ENCODE results near the gene SLC49A4.

- TF ChIP-seq AR (CRISPR knock-in tag; IDR thresholded peaks at IDR 0.05) (no peak), CTCF (IDR thresholded peaks at IDR 0.05) (no peak), MAX (CRISPR knock-in tag; IDR thresholded peaks at IDR 0.05) (no peak), NR1H2 (CRISPR knock-in tag; IDR thresholded peaks at IDR 0.05) (no peak), MYBL2 (CRISPR knock-in tag; IDR thresholded peaks at IDR 0.05) (no peak), CREM (CRISPR knock-in tag; IDR thresholded peaks at IDR 0.05) (no peak), SP1 (CRISPR knock-in tag; conservative IDR thresholded peaks at IDR 0.05) (no peak), NFYB (CRISPR knock-in tag; conservative IDR thresholded peaks at IDR 0.05; ENCODE audit: low read depth) (no peak)
Measured at GRCh38 chr3:122907471-122907870, 112.6 kb downstream of the SLC49A4 start.
